Measurements from ENCODE around the gene CIT.
"Not testable (repeated sequence)": the region's sequence is repeated elsewhere in the genome, so short reads cannot be mapped to it uniquely, and the experiment has no call there.

The CIT gene

DNA sequence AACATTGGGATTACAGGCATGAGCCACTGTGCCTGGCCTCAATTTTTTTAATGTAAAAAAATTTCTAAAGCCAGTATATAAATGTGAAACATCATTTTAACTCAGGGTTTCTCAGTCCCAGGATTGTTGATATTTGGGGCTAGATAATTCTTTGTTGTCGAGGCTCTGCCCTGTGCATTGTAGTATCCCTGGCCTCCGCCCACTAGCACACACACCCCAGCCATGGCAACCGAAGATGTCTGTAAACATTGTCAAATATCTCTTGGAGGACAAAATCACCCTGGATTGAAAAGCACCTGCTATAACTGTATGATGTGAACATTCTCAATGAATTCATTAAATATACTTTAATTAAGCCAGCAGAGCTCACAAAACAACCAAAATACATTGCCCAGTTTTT is 8.4 kb upstream of the CIT start:
- H3K36me3 Mint-ChIP-seq (ENCODE audit: insufficient read depth): no peaks in the 10 kb centered on the region
- peaks cover 31% of the 10 kb centered on the region for H3K27me3 Mint-ChIP-seq
- H3K4me1 Mint-ChIP-seq: no peaks in the 10 kb centered on the region
- H3K4me3 Mint-ChIP-seq: no peak overlapping the region
- H3K9me3 Mint-ChIP-seq: no peaks in the 10 kb centered on the region
- H3K27ac Mint-ChIP-seq (ENCODE audit: low read depth): no peak overlapping the region
- DNase-seq (ENCODE audit: low spot score in 2 of 2): no peak
- ATAC-seq (replicated peaks; ENCODE audit: extremely low read depth, poor library complexity, severe bottlenecking): no peak

DNA sequence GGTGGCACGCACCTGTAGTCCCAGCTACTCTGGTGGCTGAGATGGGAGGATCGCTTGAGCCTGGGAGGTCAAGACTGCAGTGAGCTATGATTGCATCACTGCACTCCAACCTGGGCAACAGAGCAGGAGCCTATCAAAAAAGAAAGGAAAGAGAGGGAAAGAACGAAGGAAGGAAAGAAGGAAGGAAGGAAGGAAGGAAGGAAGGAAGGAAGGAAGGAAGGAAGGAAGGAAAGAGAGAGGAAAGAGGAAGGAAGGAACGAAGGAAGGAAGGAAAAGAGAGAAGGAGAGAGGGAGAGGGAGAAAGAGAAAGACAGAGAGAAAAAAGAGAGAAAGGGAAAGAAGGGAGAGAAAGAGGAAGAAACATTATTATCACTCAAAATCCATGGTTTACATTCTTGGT is 6.7 kb upstream of the CIT start:
- not testable (repeated sequence) for H3K9me3 Mint-ChIP-seq

DNA sequence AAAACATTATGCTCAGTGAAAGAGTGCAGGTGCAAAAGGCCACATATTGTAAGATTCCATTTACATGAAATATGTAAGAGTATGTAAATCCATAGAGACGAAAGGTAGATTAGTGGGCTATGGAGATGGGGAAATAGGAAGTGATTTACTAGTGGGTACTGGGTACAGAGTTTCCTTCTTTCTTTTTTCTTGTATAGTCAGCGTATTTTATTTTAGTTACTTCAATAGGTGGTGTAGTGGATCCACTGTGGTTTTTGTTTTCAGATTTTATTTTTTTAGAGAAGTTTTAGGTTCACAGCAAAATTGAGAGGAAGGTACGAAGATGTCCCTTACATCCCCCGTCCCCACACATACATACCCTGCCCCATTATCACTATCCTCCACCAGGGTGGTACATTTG is 6.1 kb upstream of the CIT start:
- no peak for ATAC-seq (replicated peaks; ENCODE audit: extremely low read depth, poor library complexity, severe bottlenecking)
- Mint-ChIP-seq H3K9me3 (no peaks in the 10 kb centered on the region), H3K36me3 (ENCODE audit: insufficient read depth) (no peaks in the 10 kb centered on the region), H3K4me3 (no peak overlapping the region), H3K27me3 (peaks cover 30% of the 10 kb centered on the region), H3K27ac (ENCODE audit: low read depth) (no peak overlapping the region), H3K4me1 (no peaks in the 10 kb centered on the region)
- DNase-seq (ENCODE audit: low spot score in 2 of 2): no peak

More for the DNA sequence above, 6.7 kb upstream of the CIT start:
- H3K4me1 Mint-ChIP-seq; H3K36me3 Mint-ChIP-seq (ENCODE audit: insufficient read depth); H3K4me3 Mint-ChIP-seq; DNase-seq (ENCODE audit: low spot score in 2 of 2); ATAC-seq (replicated peaks; ENCODE audit: extremely low read depth, poor library complexity, severe bottlenecking); H3K27ac Mint-ChIP-seq (ENCODE audit: low read depth): not testable (repeated sequence)
- peaks cover 31% of the 10 kb centered on the region for H3K27me3 Mint-ChIP-seq

DNA sequence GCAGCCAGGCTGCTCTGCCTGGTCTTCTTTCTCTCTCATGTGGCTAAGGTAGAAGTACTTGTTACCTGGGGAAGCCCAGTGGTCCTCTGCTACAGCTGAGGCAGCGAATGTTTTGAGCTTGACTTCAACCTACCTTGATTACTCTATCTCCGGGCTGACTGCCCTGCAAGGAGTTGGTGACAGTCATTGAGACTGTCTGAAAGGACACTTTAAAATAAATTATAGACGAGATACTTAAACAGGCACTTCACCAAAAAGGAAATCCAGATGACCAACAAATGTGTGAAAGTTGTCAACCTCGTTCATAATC is 474 bp upstream of the CIT start:
- ATAC-seq (replicated peaks; ENCODE audit: extremely low read depth, poor library complexity, severe bottlenecking) (peak; percentile 21), DNase-seq (ENCODE audit: low spot score in 2 of 2) (no peak)
- Mint-ChIP-seq H3K4me3 (peak overlapping the region; percentile 87), H3K36me3 (ENCODE audit: insufficient read depth) (peaks cover 3% of the 10 kb centered on the region), H3K9me3 (no peaks in the 10 kb centered on the region), H3K27me3 (peaks cover 4% of the 10 kb centered on the region), H3K4me1 (peaks cover 16% of the 10 kb centered on the region), H3K27ac (ENCODE audit: low read depth) (peak overlapping the region; percentile 49)

DNA sequence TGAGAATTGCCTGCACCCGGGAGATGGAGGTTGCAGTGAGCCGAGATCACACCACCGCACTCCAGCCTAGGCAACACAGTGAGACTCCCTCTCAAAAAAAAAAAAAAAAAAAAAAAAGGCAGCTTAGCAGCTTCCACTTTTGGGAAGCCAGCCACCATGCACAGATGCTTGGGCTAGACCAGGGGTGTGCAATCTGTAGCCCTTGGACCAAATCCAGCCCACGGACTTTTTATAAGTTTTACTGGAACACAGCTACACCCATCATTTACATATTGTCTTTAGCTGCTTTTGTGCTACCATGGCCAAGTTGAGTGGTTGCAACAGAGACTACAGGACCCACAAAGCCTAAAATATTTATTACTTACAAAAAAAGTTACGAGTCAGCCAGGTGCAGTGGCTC is 6.7 kb downstream of the CIT start:
- ATAC-seq (replicated peaks; ENCODE audit: extremely low read depth, poor library complexity, severe bottlenecking): no peak
- DNase-seq (ENCODE audit: low spot score in 2 of 2): no peak
- Mint-ChIP-seq H3K27me3 (no peaks in the 10 kb centered on the region), H3K4me1 (no peaks in the 10 kb centered on the region), H3K27ac (ENCODE audit: low read depth) (no peak overlapping the region), H3K36me3 (ENCODE audit: insufficient read depth) (peaks cover 6% of the 10 kb centered on the region), H3K4me3 (no peak overlapping the region), H3K9me3 (no peaks in the 10 kb centered on the region)

DNA sequence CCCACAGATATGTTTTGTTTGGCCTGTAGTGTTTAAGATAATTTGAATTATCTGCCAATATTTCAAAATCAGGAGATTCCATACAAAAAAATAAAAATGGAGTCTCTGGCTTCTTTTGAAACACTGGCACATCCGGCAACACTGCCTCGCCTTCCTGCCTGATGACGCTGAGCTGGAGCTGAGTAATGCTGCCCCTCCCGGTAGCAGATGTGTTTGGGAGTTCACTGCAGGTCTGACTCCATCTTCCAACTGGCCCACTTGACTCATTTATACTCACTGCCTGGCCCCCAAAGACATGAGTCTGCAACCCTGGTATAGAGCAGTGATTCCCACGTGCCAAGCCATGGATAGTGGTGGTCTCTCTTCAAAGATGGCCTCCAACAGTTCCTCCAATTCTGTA is 7.4 kb downstream of the CIT start:
- Mint-ChIP-seq H3K4me3 (no peak overlapping the region), H3K4me1 (no peaks in the 10 kb centered on the region), H3K27me3 (no peaks in the 10 kb centered on the region), H3K36me3 (ENCODE audit: insufficient read depth) (peaks cover 6% of the 10 kb centered on the region), H3K9me3 (no peaks in the 10 kb centered on the region), H3K27ac (ENCODE audit: low read depth) (no peak overlapping the region)
- no peak for ATAC-seq (replicated peaks; ENCODE audit: extremely low read depth, poor library complexity, severe bottlenecking)
- no peak for DNase-seq (ENCODE audit: low spot score in 2 of 2)

DNA sequence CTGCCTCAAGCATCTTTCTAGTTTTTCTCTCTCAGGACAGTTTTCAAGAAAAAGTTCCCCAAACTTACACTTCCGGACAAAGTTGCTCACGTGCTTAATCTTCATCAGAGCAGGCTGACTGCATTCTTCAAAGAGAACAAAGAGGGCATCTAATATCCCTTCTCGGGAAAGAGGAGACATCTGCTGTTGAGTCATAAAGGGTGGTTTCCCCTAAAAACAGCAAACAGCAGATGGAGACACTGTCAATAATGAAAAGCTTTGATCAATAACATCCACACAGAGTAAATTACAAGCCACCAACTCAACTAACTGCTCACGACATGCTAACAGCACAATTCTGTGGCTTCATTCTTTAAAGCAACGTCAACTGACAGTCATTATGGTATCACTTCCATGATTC is 8.1 kb downstream of the CIT start:
- Mint-ChIP-seq H3K27ac (ENCODE audit: low read depth) (no peak overlapping the region), H3K4me1 (no peaks in the 10 kb centered on the region), H3K9me3 (no peaks in the 10 kb centered on the region), H3K36me3 (ENCODE audit: insufficient read depth) (peaks cover 3% of the 10 kb centered on the region), H3K4me3 (no peak overlapping the region), H3K27me3 (no peaks in the 10 kb centered on the region)
- DNase-seq (ENCODE audit: low spot score in 2 of 2) (no peak), ATAC-seq (replicated peaks; ENCODE audit: extremely low read depth, poor library complexity, severe bottlenecking) (no peak)

DNA sequence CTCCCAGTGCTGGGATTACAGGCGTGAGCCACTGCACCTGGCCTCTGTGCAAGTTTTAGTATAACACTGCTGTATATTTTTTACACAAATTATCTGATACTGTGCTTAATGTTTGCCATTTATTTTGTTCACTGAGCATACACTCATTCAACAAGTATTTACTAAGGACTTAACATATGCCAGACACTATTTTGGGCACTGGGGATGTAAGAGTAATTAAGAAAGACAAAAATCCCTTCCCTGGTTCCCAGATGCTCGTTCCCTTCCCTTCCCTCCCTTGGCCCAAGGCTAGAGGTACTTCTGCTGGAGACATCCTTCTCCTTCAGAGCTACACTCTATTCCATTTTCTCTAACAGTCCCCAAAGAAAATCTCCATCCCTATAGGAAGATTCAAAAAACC is 12.5 kb downstream of the CIT start:
- H3K9me3 Mint-ChIP-seq: no peaks in the 10 kb centered on the region
- no peak overlapping the region for H3K4me3 Mint-ChIP-seq
- DNase-seq (ENCODE audit: low spot score in 2 of 2) (no peak), ATAC-seq (replicated peaks; ENCODE audit: extremely low read depth, poor library complexity, severe bottlenecking) (no peak)
- peaks cover 1% of the 10 kb centered on the region for H3K36me3 Mint-ChIP-seq (ENCODE audit: insufficient read depth)
- H3K4me1 Mint-ChIP-seq: no peaks in the 10 kb centered on the region
- no peak overlapping the region for H3K27ac Mint-ChIP-seq (ENCODE audit: low read depth)
- no peaks in the 10 kb centered on the region for H3K27me3 Mint-ChIP-seq

DNA sequence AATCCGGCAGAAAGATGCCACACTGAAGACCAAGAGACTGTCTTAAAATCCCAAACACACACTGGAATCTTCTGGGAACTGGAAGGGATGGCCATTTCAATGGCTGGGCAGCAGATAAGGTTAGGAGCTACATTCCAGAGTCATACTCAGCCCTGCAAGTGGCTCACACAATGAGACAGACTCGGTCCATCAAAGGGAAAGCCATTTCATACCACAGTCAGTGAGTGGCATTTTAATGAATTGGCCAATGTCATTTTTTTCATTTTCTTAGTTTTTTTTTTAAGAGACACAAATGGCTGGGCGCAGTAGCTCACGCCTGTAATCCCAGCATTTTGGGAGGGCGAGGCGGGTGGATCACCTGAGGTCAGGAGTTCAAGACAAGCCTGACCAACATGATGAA is 17.9 kb downstream of the CIT start:
- Mint-ChIP-seq H3K4me3 (no peak overlapping the region), H3K27ac (ENCODE audit: low read depth) (no peak overlapping the region), H3K27me3 (no peaks in the 10 kb centered on the region), H3K4me1 (peaks cover 6% of the 10 kb centered on the region), H3K36me3 (ENCODE audit: insufficient read depth) (peaks cover 3% of the 10 kb centered on the region), H3K9me3 (no peaks in the 10 kb centered on the region)
- ATAC-seq (replicated peaks; ENCODE audit: extremely low read depth, poor library complexity, severe bottlenecking) (no peak), DNase-seq (ENCODE audit: low spot score in 2 of 2) (no peak)

DNA sequence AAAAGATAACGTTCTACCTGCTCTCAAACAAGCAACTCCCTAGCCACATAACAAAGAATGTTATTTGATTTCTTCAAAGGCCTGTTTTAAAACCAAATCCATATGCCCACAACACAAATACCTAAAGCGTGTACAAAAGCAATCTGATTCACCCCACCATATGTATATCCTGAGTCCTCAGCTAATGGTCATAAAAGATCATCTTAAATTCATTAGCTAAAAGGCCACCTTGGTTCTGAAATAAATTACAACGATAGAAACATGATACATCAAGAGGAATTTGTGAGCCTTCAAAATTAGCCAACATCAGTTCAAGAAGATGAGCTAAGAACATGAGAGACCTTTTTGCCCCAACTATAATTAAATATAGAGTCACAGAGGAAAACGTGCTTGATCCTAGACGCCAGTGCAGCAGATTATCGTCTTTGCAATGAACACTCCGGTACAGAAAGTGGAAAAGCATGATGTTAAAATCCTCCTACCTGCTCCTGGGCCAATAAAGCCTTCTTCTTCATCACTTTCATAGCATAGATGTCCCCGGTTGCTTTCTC is 20.0 kb downstream of the CIT start:
- Mint-ChIP-seq H3K27ac (ENCODE audit: low read depth) (peak overlapping the region; percentile 65), H3K27me3 (no peaks in the 10 kb centered on the region), H3K4me3 (no peak overlapping the region)

DNA sequence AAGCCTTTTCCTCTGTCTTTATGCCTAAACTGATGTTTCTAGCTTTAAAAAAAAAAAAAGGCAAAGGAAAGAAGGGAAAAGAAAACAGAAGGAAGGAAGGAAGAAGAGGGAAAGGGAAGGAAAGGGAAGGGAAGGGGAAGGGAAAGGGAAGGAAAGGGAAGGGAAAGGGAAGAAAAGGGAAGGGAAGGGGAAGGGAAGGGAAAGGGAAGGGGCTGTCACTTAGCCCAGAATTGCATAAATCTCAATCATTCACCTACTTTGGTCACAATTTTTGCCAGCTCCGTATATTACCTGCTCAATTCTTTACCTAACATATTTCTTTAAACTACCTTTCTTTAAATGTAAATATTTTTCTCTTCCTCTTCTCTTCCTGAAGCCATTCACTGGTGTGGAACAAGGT is 26.8 kb downstream of the CIT start:
- DNase-seq (ENCODE audit: low spot score in 2 of 2) (no peak), ATAC-seq (replicated peaks; ENCODE audit: extremely low read depth, poor library complexity, severe bottlenecking) (no peak)
- no peak overlapping the region for H3K4me3 Mint-ChIP-seq
- H3K27me3 Mint-ChIP-seq: no peaks in the 10 kb centered on the region
- H3K27ac Mint-ChIP-seq (ENCODE audit: low read depth): peak overlapping the region; percentile 27
- no peaks in the 10 kb centered on the region for H3K9me3 Mint-ChIP-seq
- peaks cover 2% of the 10 kb centered on the region for H3K36me3 Mint-ChIP-seq (ENCODE audit: insufficient read depth)
- no peaks in the 10 kb centered on the region for H3K4me1 Mint-ChIP-seq

More for the DNA sequence above, 20.0 kb downstream of the CIT start:
- Mint-ChIP-seq H3K9me3 (no peaks in the 10 kb centered on the region), H3K36me3 (ENCODE audit: insufficient read depth) (peaks cover 3% of the 10 kb centered on the region), H3K4me1 (peaks cover 6% of the 10 kb centered on the region)
- DNase-seq (ENCODE audit: low spot score in 2 of 2): no peak
- ATAC-seq (replicated peaks; ENCODE audit: extremely low read depth, poor library complexity, severe bottlenecking): no peak

DNA sequence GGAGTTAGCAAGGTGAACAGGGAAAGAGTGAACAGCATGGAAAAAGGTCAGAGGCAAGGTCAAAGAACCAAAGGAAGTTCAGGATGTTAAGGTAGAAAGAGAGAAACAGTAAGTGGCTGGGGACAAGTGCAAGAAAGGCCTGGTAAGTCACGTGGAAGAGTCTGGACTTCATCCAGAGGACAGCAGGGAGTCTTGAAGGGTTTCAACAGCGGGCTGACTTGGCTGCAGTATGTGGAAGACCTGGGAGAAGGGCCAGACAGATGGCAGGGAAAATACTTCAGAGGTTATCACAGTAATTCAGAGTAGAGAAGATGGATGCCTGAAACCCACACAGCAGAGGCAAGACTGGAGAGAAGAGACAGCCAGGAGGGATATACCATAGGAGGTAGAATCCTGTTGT is 34.0 kb downstream of the CIT start:
- H3K9me3 Mint-ChIP-seq: peaks cover 5% of the 10 kb centered on the region
- no peak overlapping the region for H3K4me3 Mint-ChIP-seq
- DNase-seq (ENCODE audit: low spot score in 2 of 2): no peak
- ATAC-seq (replicated peaks; ENCODE audit: extremely low read depth, poor library complexity, severe bottlenecking): no peak
- H3K27ac Mint-ChIP-seq (ENCODE audit: low read depth): no peak overlapping the region
- peaks cover 1% of the 10 kb centered on the region for H3K36me3 Mint-ChIP-seq (ENCODE audit: insufficient read depth)
- H3K4me1 Mint-ChIP-seq: no peaks in the 10 kb centered on the region
- no peaks in the 10 kb centered on the region for H3K27me3 Mint-ChIP-seq

DNA sequence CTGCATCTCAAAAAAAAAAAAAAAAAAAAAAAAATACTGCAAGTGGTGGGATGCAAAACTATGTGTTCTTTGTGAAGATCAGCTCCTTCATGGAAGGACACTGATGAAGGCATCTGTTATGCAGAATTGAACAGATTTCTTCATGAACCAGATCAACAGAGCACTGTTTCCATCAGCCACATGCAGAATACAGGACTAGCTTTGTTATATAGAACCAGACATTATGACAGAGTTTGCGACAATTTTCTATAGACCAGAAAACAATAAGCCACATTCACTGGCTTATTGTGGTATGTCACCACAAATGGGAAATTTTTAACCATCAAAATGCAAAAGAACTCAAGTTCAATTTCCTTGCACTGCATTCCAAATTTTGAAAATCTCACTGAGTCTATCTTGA is 34.7 kb downstream of the CIT start:
- Mint-ChIP-seq H3K4me1 (no peaks in the 10 kb centered on the region), H3K9me3 (peaks cover 5% of the 10 kb centered on the region), H3K4me3 (no peak overlapping the region), H3K27ac (ENCODE audit: low read depth) (no peak overlapping the region), H3K27me3 (no peaks in the 10 kb centered on the region), H3K36me3 (ENCODE audit: insufficient read depth) (peaks cover 1% of the 10 kb centered on the region)
- ATAC-seq (replicated peaks; ENCODE audit: extremely low read depth, poor library complexity, severe bottlenecking) (no peak), DNase-seq (ENCODE audit: low spot score in 2 of 2) (no peak)

Data from central memory CD8-positive, alpha-beta T cell (primary cell).